ENCODE results near the gene THSD4.
"Not testable (repeated sequence)": the region's sequence is repeated elsewhere in the genome, so short reads cannot be mapped to it uniquely, and the experiment has no call there.

The THSD4 gene

DNA sequence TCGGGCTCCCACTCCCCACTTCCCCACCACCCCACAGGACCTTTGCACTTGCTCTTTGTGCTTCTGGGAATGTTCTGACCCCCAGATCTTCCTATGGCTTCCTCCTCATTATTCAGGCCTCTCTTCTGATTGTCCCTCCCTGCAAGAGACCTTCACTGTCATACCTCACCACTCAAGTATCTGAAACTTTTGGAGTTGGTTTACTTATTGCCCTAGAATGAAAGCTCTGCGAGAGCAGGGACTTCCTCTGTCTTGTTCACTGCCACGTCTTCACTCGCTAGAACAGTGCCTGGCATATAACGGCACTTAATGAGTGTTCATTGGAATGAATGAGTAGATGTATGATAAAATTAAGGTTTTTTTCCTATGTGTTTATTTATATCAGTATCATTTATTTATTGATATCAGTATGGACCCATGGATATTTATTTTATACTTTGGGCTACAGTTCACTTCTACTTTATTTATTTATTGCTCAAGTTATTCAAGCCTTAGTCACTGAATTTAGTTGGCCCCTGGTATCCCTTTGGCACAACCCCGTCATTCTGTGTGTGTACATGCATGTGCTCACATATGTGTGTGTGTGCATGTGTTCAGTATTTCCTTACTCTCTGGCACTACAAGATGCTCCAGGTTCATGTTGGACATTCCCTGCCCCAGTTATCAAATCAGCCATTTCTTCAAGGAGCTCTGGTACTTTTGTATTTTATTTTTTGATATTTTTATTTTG, 197.6 kb downstream of the THSD4 start:
- Mint-ChIP-seq H3K4me1 (no peaks in the 10 kb centered on the region), H3K4me3 (no peak overlapping the region), H3K27ac (no peak overlapping the region), H3K27me3 (no peaks in the 10 kb centered on the region), H3K36me3 (no peaks in the 10 kb centered on the region), H3K9me3 (peaks cover 2% of the 10 kb centered on the region)
- CTCF ChIA-PET = no interaction called here
- DNase-seq = no peak

DNA sequence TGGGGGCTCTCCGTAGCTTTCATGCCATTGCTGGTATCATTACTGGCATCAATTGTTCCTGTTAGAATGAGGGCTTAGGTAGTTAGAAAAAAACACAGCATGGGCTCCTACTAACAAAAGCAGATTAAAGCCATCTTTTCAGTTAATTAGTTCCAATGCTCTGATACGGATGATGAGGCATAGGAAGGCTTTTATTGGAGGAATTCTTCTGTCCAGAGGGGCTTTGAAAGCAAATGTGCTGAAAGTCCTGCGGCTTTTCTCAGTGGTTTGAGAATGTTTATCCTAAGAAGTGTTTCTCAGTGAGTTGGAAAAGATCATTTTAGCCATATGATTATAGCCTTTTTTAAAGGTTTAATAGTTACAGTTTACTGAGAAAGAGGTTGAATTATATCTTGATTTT, 198.5 kb downstream of the THSD4 start:
- Mint-ChIP-seq H3K4me3 (no peak overlapping the region), H3K27me3 (peaks cover 3% of the 10 kb centered on the region), H3K27ac (no peak overlapping the region), H3K36me3 (no peaks in the 10 kb centered on the region), H3K9me3 (peaks cover 2% of the 10 kb centered on the region), H3K4me1 (no peaks in the 10 kb centered on the region)
- CTCF ChIA-PET = no interaction called here
- no peak for DNase-seq

GRCh38 chr15:71314956-71315537, 199.8 kb downstream of the THSD4 start:
- H3K4me3 Mint-ChIP-seq = no peak overlapping the region

GRCh38 chr15:71316911-71317310, 201.6 kb downstream of the THSD4 start:
- Mint-ChIP-seq H3K4me3 (no peak overlapping the region), H3K27ac (no peak overlapping the region), H3K27me3 (peaks cover 3% of the 10 kb centered on the region), H3K36me3 (no peaks in the 10 kb centered on the region), H3K9me3 (peaks cover 2% of the 10 kb centered on the region), H3K4me1 (no peaks in the 10 kb centered on the region)
- no peak for DNase-seq
- CTCF ChIA-PET = no interaction called here

More at GRCh38 chr15:71314956-71315537, 199.8 kb downstream of the THSD4 start:
- no peak for DNase-seq
- Mint-ChIP-seq H3K4me1 (no peaks in the 10 kb centered on the region), H3K27ac (no peak overlapping the region), H3K9me3 (peaks cover 2% of the 10 kb centered on the region), H3K27me3 (peaks cover 3% of the 10 kb centered on the region), H3K36me3 (no peaks in the 10 kb centered on the region)
- CTCF ChIA-PET = no interaction called here

GRCh38 chr15:71319424-71319823, 204.2 kb downstream of the THSD4 start:
- H3K27me3 Mint-ChIP-seq, H3K9me3 Mint-ChIP-seq, H3K4me3 Mint-ChIP-seq, DNase-seq, H3K4me1 Mint-ChIP-seq, CTCF ChIA-PET, H3K27ac Mint-ChIP-seq, H3K36me3 Mint-ChIP-seq: not testable (repeated sequence)

- no peak overlapping the region for H3K4me3 Mint-ChIP-seq
- H3K4me1 Mint-ChIP-seq = no peaks in the 10 kb centered on the region
- H3K36me3 Mint-ChIP-seq = no peaks in the 10 kb centered on the region
- no peak for DNase-seq
- H3K27me3 Mint-ChIP-seq = peaks cover 3% of the 10 kb centered on the region
- no peak overlapping the region for H3K27ac Mint-ChIP-seq
- CTCF ChIA-PET = no interaction called here
- peaks cover 2% of the 10 kb centered on the region for H3K9me3 Mint-ChIP-seq
These were observed 204.7 kb downstream of the THSD4 start for GRCh38 chr15:71319935-71320334.

GRCh38 chr15:71323082-71323481, 207.8 kb downstream of the THSD4 start:
- CTCF ChIA-PET = no interaction called here
- H3K4me1 Mint-ChIP-seq = no peaks in the 10 kb centered on the region
- DNase-seq = no peak
- H3K27ac Mint-ChIP-seq = no peak overlapping the region
- H3K27me3 Mint-ChIP-seq = peaks cover 6% of the 10 kb centered on the region
- no peak overlapping the region for H3K4me3 Mint-ChIP-seq
- H3K9me3 Mint-ChIP-seq = no peaks in the 10 kb centered on the region
- no peaks in the 10 kb centered on the region for H3K36me3 Mint-ChIP-seq

DNA sequence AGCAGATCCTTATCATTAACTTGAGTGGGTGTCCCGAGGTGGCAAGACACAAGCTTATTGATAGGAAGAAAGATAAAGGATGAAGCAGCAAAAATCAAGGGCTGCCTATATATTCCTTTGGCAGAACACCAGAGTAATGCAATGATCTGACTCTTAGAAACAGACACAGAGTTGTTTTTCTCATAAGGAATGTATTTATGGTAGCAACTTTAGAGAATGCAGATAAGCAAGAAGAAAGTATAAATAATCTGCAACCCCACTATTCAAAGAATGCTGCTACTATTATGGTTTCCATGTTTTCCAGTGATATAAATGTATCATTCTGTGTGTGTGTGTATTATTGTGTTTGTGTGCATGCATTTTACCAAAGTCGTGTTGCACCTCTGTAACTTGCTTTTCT, 208.3 kb downstream of the THSD4 start:
- Mint-ChIP-seq H3K27me3 (peaks cover 5% of the 10 kb centered on the region), H3K36me3 (no peaks in the 10 kb centered on the region), H3K9me3 (no peaks in the 10 kb centered on the region), H3K4me1 (no peaks in the 10 kb centered on the region), H3K4me3 (no peak overlapping the region), H3K27ac (no peak overlapping the region)
- CTCF ChIA-PET = no interaction called here
- no peak for DNase-seq

DNA sequence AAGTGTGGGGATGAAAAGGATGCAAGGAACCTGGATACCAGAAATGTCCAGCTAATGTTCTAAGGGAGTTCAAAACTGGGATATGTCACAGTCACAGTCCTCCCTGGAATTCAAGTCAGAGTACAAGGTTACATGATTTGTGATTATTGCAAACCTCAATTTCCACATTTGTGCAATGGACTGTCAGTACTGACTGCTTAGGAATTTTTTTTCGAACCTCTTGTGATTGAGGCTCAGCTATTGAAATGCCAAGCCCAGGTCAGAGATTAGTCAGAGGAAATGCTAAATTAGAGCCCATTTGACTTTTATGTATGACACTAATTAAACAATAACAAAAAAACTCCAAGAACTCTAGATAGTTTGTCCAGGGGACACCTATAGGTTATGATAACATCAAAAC, 210.2 kb downstream of the THSD4 start:
- Mint-ChIP-seq H3K4me3 (no peak overlapping the region), H3K27ac (no peak overlapping the region)

DNA sequence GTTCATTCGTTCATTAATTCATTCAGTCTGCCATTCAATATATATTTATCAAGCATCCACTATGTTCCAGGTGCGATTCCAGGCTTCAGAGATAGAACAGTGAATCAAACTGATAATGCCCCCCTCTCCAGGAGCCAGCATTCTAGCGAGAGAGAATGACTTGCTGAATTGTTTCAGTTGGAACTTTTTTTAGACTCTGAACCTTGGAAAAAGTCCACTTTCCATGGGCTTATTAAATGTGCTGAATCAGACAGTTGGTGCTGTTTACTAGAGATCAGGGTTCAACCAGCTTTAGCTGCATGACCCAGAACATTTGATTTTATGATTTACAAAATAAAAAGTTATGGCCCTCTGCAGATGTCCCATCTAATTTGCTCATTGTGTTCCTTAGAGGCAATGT, 213.2 kb downstream of the THSD4 start:
- Mint-ChIP-seq H3K9me3 (no peaks in the 10 kb centered on the region), H3K27me3 (peaks cover 3% of the 10 kb centered on the region), H3K27ac (no peak overlapping the region), H3K36me3 (no peaks in the 10 kb centered on the region), H3K4me3 (no peak overlapping the region), H3K4me1 (no peaks in the 10 kb centered on the region)
- CTCF ChIA-PET = no interaction called here
- no peak for DNase-seq

More for the DNA sequence above, 210.2 kb downstream of the THSD4 start:
- H3K9me3 Mint-ChIP-seq = no peaks in the 10 kb centered on the region
- CTCF ChIA-PET = no interaction called here
- H3K27me3 Mint-ChIP-seq = peaks cover 3% of the 10 kb centered on the region
- H3K36me3 Mint-ChIP-seq = no peaks in the 10 kb centered on the region
- no peak for DNase-seq
- no peaks in the 10 kb centered on the region for H3K4me1 Mint-ChIP-seq

DNA sequence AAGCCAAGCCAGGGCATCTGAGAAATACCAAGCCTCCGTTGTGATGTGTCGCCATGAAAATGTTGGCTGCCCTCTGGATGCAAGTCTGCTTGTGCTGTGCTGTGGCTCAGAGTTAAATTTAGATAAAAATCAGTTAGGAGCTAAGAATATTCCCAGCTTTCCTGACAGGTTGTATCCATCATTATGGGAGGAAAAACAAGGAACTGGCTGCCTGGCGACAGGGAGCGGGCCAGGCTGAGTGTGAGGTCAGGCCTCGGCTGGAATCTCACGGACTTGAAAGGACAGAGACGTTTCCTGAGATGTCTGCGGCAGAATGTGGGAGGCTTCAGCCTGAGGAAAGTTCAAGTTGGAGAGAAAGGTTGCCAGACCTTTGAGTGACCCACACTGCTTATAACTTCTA, 213.8 kb downstream of the THSD4 start:
- Mint-ChIP-seq H3K4me3 (no peak overlapping the region), H3K27me3 (peaks cover 3% of the 10 kb centered on the region), H3K9me3 (no peaks in the 10 kb centered on the region), H3K27ac (no peak overlapping the region), H3K4me1 (peaks cover 2% of the 10 kb centered on the region), H3K36me3 (no peaks in the 10 kb centered on the region)
- no peak for DNase-seq
- CTCF ChIA-PET = no interaction called here

- Mint-ChIP-seq H3K27ac (no peak overlapping the region), H3K9me3 (no peaks in the 10 kb centered on the region)
- CTCF ChIA-PET = no interaction called here
These were observed 214.4 kb downstream of the THSD4 start for GRCh38 chr15:71329497-71330260.

GRCh38 chr15:71330638-71331162, 215.4 kb downstream of the THSD4 start:
- CTCF ChIA-PET = no interaction called here
- no peaks in the 10 kb centered on the region for H3K27me3 Mint-ChIP-seq
- no peaks in the 10 kb centered on the region for H3K9me3 Mint-ChIP-seq

More at GRCh38 chr15:71329497-71330260, 214.4 kb downstream of the THSD4 start:
- DNase-seq = no peak
- Mint-ChIP-seq H3K4me1 (peaks cover 2% of the 10 kb centered on the region), H3K4me3 (no peak overlapping the region), H3K36me3 (no peaks in the 10 kb centered on the region), H3K27me3 (peaks cover 3% of the 10 kb centered on the region)

DNA sequence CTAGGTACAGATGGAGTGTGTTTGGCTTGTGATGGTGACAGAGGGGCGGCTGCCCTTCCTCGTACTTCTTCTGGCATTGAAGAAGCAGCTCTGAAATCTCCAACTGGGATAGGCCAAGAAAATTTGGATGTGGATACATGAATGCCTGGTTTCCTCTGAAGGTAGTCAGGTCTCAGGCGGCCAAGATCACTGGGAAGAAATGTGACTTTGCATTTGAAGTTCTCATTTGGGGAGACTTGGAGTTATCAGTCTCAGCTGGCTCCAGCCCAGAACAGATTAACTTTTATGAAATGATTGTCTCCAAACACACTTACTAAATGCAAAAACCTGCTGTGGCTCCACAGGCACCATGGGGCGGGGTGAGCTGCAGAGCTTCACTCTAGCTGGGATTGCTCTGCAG, 215.9 kb downstream of the THSD4 start:
- H3K4me3 Mint-ChIP-seq = no peak overlapping the region
- CTCF ChIA-PET = no interaction called here
- H3K27ac Mint-ChIP-seq = no peak overlapping the region
- no peaks in the 10 kb centered on the region for H3K27me3 Mint-ChIP-seq
- no peaks in the 10 kb centered on the region for H3K36me3 Mint-ChIP-seq
- no peak for DNase-seq
- peaks cover 2% of the 10 kb centered on the region for H3K4me1 Mint-ChIP-seq
- no peaks in the 10 kb centered on the region for H3K9me3 Mint-ChIP-seq

More at GRCh38 chr15:71330638-71331162, 215.4 kb downstream of the THSD4 start:
- H3K4me3 Mint-ChIP-seq = no peak overlapping the region
- DNase-seq = no peak
- H3K36me3 Mint-ChIP-seq = no peaks in the 10 kb centered on the region
- H3K4me1 Mint-ChIP-seq = peaks cover 2% of the 10 kb centered on the region
- H3K27ac Mint-ChIP-seq = no peak overlapping the region

All from activated naive CD4-positive, alpha-beta T cell treated with anti-CD3 and anti-CD28 coated beads, Interleukin-2, amount 10 ng/mL, durations not matched to agents 7 days and 5 days (primary cell).